Prostate gland (tissue), 2 donors: ENCODE measurements around the gene RORC.
"Not testable (repeated sequence)": the region's sequence is repeated elsewhere in the genome, so short reads cannot be mapped to it uniquely, and the experiment has no call there.

Experiments used
- CTCF ChIP-seq, 4 experiments: fragments of 200-600 bp in 2 of 4; fragments of 450-650 bp in 2 of 4; sonication (generic) in 2 of 4; IDR thresholded peaks; 1 replicate in 3 of 4; 2 replicates in 1 of 4; pipeline ENCODE4 v1.5.1; 2016 to 2019; ENCODE audit warnings: antibody characterized with exemption in 4 of 4, mild to moderate bottlenecking in 2 of 4, moderate library complexity in 2 of 4
- POLR2A ChIP-seq: fragments of 450-650 bp; IDR thresholded peaks from one replicate; pipeline ENCODE4 v1.6.1; 2016; ENCODE audit warnings: antibody characterized with exemption, mild to moderate bottlenecking
- POLR2AphosphoS5 ChIP-seq: sonication (generic); formaldehyde crosslinking; IDR thresholded peaks from one replicate; pipeline ENCODE4 v1.6.1; 2017; ENCODE audit warnings: antibody characterized with exemption

DNA sequence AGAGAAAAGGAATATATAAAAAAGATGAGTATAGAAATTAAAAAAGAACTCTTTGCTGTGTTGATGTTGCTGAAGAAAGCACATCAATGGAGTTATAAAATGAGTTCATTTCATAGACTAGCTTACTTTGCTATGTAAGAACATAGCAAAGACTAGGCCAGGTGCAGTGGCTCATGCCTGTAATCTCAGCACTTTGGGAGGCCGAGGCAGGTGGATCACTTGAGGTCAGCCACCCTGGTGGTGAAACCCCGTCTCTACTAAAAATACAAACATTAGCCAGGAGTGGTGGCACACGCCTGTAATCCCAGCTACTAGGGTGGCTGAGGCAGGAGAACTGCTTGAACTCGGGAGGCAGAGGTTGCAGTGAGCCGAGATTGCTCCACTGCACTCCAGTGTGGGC is 49.6 kb downstream of the RORC start:
- not testable (repeated sequence) for TF ChIP-seq CTCF (IDR thresholded peaks at IDR 0.05); POLR2A; POLR2AphosphoS5
